Measurements from ENCODE around the gene KAT5. TPM values are rescaled to one million over a fixed set of nuclear protein-coding genes. Genes with fewer than 3 reads are reported as not detected.

KAT5 gene
- total and polyA plus RNA-seq, 2 of the 13 experiments (the other 11 are each of a cell fraction or from before 2014, with no cell fraction given), result 35.2 to 48.3 TPM

DNA sequence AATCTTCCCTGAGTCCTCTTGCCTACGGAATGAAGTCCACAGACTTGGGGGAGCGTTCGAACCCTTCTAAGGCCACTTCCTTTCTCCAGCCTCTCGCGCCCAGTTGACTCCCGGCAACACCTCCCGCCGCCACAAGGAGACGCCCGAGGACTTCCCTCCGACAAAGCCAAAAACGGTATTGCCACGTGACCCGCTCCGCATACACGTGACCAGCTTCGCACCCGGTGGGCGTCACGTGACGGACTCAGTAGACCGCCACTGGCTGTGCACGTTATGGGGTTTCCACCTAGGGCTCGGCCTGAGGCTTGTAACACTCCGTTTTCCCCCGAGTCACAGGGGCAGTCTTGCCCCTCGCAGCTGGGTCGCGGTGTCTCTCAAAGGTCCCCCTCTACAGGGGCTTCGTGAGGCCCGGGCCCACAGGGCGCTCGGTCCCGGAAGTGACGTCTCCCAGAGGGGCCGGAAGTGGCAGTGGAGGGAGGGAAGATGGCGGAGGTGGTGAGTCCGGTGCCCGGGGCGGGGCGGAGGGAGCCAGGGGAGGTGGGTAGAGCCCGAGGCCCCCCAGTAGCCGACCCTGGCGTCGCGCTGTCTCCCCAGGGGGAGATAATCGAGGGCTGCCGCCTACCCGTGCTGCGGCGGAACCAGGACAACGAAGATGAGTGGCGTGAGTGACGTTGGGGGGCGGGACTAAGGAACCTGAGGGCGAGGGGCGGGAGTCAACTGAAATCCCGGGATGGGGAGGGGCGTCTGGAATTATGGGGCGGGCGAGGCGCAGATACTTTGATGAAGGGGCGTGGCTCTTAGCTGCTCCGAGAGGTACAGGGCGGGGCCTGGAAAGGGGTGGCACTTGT lies at the start of gene KAT5 (continued):
- TF ChIP-seq POLR2A (IDR thresholded peaks at IDR 0.05; ENCODE audit: insufficient read depth in 1 of 2, low read depth in 2 of 2, low read length in 2 of 2) (peak in 1 of 2 experiments; percentile 55; a peak in 2 of 4 replicates), ZNF737 (CRISPR knock-in tag; IDR thresholded peaks at IDR 0.05; ENCODE audit: borderline replicate concordance) (peak; percentile 81; the same call in 1 of the 2 replicates), ZNF432 (CRISPR knock-in tag; IDR thresholded peaks at IDR 0.05; ENCODE audit: borderline replicate concordance) (no peak), ONECUT2 (CRISPR knock-in tag; IDR thresholded peaks at IDR 0.05) (no peak), ARID2 (CRISPR knock-in tag; IDR thresholded peaks at IDR 0.05; ENCODE audit: borderline replicate concordance) (peak; percentile 86; the same call in 1 of the 2 replicates), ZBTB3 (CRISPR knock-in tag; IDR thresholded peaks at IDR 0.05; ENCODE audit: borderline replicate concordance, low read depth) (peak; percentile 62; the same call in 1 of the 2 replicates), MYC (CRISPR knock-in tag; IDR thresholded peaks at IDR 0.05; ENCODE audit: borderline replicate concordance) (peak; percentile 82; the same call in 1 of the 2 replicates), NKX3-1 (CRISPR knock-in tag; IDR thresholded peaks at IDR 0.05) (peak; percentile 65; the same call in 1 of the 2 replicates), BHLHE40 (IDR thresholded peaks at IDR 0.05; ENCODE audit: low read length) (peak; percentile 100), PTBP1 (IDR thresholded peaks at IDR 0.05; ENCODE audit: low read depth, low read length, poor library complexity, severe bottlenecking) (no peak), ZNF644 (CRISPR knock-in tag; IDR thresholded peaks at IDR 0.05; ENCODE audit: low read depth) (no peak), ZNF232 (CRISPR knock-in tag; IDR thresholded peaks at IDR 0.05; ENCODE audit: borderline replicate concordance) (peak; percentile 95; the same call in 1 of the 2 replicates), CCAR2 (optimal IDR thresholded peaks at IDR 0.05; ENCODE audit: low read depth, low read length) (no peak), NCOA1 (CRISPR knock-in tag; IDR thresholded peaks at IDR 0.05) (no peak), ZNF747 (CRISPR knock-in tag; IDR thresholded peaks at IDR 0.05; ENCODE audit: borderline replicate concordance) (peak; percentile 93), CAMTA2 (CRISPR knock-in tag; IDR thresholded peaks at IDR 0.05; ENCODE audit: borderline replicate concordance) (peak; percentile 99), SOX13 (IDR thresholded peaks at IDR 0.05) (no peak), SOX13 (CRISPR knock-in tag; conservative IDR thresholded peaks at IDR 0.05 in 1 of 2, IDR thresholded peaks at IDR 0.05 in 1 of 2) (peak in 1 of 2 experiments; percentile 34; a peak in 1 of 4 replicates), RBM22 (optimal IDR thresholded peaks at IDR 0.05; ENCODE audit: low read length) (no peak), ZNF331 (CRISPR knock-in tag; IDR thresholded peaks at IDR 0.05) (peak; percentile 81), KLF9 (CRISPR knock-in tag; IDR thresholded peaks at IDR 0.05; ENCODE audit: low read depth) (peak; percentile 86; the same call in 1 of the 2 replicates), POLR2G (IDR thresholded peaks at IDR 0.05; ENCODE audit: low read depth, low read length) (peak; percentile 88), GABPB1 (CRISPR knock-in tag; IDR thresholded peaks at IDR 0.05) (peak; percentile 99), POLR2AphosphoS2 (IDR thresholded peaks at IDR 0.05; ENCODE audit: low read depth, low read length) (no peak), PHF5A (CRISPR knock-in tag; IDR thresholded peaks at IDR 0.05; ENCODE audit: low read depth, unreplicated experiment) (peak; percentile 42), SALL2 (CRISPR knock-in tag; IDR thresholded peaks at IDR 0.05) (no peak; the same call in 1 of the 2 replicates), ZNF253 (CRISPR knock-in tag; IDR thresholded peaks at IDR 0.05; ENCODE audit: borderline replicate concordance) (peak; percentile 94), TEAD2 (CRISPR knock-in tag; IDR thresholded peaks at IDR 0.05) (peak; percentile 20; the same call in 1 of the 2 replicates), ZNF530 (CRISPR knock-in tag; IDR thresholded peaks at IDR 0.05; ENCODE audit: low read depth) (no peak)
- TF ChIP-seq, protein P1, sequence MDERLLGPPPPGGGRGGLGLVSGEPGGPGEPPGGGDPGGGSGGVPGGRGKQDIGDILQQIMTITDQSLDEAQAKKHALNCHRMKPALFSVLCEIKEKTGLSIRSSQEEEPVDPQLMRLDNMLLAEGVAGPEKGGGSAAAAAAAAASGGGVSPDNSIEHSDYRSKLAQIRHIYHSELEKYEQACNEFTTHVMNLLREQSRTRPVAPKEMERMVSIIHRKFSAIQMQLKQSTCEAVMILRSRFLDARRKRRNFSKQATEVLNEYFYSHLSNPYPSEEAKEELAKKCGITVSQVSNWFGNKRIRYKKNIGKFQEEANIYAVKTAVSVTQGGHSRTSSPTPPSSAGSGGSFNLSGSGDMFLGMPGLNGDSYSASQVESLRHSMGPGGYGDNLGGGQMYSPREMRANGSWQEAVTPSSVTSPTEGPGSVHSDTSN (CRISPR knock-in tag; IDR thresholded peaks at IDR 0.05), result peak; percentile 50; the same call in 1 of the 2 replicates
- TF ChIP-seq, protein P2, sequence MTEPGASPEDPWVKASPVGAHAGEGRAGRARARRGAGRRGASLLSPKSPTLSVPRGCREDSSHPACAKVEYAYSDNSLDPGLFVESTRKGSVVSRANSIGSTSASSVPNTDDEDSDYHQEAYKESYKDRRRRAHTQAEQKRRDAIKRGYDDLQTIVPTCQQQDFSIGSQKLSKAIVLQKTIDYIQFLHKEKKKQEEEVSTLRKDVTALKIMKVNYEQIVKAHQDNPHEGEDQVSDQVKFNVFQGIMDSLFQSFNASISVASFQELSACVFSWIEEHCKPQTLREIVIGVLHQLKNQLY (CRISPR knock-in tag; IDR thresholded peaks at IDR 0.05), result peak; percentile 92
